Hematopoietic multipotent progenitor cell treated with erythropoietin and hydrocortisone succinate and interleukin-3 and kit ligand, for 4 days (in vitro differentiated cells): ENCODE results near the gene CCDC201.

Experiments used
- DNase-seq: peaks from one replicate; pipeline ENCODE4 v3.0.0-alpha.2; 2015

Gene CCDC201, protein sequence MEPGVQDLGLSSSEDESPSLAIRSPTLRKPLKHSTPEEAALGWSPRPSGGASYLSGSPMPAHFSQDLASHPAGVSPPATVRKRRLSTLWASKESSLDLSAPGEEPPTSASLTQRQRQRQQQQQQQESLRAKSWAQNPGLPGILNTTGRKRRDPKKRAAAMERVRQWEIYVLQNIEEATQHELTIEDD

DNA sequence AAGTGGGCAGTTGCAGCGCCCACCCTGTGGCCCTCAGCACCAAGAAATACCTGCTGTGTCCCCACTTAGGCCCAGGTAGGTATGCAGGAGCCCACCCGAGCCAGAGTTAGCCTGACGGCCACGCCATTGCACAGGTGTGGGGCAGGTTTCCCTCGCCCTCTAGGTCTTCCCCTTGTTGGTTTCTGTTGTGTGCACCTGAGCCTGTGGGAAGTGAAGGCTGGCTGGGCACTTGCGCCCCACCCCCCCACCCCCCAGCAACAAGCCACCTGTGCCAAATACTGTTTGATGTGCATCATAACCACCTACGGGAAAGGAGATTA lies at the start of gene CCDC201:
Gene CCDC201, minus strand, starts transcription at position 48 of the 320 bp plus-strand sequence. CDS start 75 bp downstream, outside the sequence.
- no peak for DNase-seq

DNA sequence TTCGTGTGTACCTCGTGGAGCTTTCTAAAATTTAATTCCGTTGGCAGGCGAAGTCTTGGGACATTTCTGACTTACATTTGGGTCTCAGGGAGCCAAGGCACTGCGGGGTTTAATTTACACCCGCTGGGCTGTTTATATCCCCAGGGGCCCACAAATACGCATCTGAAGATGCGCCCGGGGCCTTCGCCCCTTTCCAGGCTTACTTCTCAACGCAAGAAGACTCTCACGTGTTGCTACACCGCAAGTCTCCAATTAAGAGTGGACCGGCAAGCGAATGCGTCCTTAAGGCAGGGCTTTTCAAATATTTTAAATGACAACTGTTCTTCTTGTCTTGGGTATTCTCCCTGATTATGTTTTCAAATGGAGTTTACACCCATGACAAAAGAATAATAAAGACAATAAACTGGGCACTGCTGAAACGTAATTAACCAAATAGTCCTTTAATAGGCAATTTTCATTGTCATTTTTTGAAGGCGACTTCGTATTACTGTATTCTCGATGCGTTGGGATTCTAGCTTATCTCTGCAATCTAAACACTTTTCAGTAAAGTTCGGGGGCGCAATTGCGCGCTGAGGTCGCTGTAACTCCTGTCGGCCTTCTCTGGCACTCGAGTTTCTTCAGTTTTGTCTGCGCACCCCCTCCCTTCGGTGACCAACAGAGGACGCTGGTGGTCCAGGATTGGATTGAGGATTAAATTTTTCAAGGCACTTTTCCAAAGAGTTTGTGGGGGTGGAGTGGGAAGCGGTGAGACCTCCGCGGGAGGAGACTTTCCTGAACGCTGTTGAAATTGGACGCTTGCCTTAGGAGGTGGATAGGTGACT lies 49.0 kb upstream of the CCDC201 start:
- peak; percentile 46 for DNase-seq

DNA sequence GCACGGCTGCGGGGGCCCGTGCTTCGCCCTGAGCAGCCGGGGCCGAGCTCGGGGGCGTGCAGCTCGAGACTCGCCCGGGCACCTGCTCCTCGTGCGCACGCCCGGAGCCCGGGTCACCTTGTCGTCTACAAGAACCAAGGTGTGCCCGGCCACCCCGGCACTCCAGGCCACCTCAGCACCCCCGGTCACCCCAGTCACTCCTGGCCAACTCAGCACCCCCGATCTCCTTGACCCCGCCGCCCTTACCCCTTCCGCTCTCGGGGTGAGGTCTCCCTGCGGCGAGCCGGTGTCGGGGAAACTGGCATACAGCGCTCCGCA lies 48.5 kb upstream of the CCDC201 start:
- DNase-seq, result no peak

DNA sequence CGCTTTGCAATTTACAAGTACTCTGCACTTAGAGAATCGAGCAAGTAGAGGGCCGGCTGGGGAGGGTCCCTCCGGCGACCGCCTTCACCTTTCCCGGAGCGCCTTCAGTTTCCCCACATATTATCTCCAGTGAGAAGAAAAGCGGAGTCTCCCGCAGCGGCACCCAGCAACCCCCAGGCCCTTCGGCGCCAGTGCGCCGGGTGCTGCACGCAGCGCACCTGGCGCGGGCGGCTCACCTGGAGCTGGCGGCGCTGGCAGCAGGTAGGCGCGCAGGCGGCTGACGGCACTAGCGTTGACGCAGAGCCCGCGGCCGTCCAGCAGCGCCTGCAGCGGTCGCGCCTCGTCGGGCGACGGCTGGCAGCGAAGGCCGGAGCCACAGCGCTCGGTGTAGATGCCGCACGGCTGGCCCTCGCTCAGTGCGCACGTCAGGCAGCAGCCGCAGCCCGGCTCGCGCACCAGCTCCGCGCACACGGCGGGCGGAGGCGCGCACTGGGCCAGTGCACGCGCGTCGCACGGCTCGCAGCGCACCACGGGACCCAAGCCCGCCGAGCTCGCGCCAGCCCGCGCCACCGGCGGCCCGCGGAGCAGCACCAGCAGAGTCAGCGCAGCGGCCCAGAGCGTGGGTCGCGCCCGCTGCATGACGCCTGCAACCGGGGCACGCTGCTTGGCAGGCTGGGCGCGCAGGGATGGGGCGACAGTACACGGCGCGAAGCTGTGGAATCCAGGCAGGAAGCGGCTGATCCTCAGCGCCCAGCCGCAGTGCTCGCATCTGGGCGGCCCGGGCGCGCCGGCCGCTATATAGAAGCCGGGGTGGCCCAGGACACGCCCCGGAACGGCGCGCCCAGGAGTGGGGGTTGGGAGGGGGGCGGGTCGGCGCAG lies 47.9 kb upstream of the CCDC201 start, which contains the start of gene IGFBP3:
Gene IGFBP3, minus strand, starts transcription at position 771 of the 879 bp plus-strand sequence. Its CDS starts 132 bp downstream, at position 639.
- peak; percentile 45 for DNase-seq

DNA sequence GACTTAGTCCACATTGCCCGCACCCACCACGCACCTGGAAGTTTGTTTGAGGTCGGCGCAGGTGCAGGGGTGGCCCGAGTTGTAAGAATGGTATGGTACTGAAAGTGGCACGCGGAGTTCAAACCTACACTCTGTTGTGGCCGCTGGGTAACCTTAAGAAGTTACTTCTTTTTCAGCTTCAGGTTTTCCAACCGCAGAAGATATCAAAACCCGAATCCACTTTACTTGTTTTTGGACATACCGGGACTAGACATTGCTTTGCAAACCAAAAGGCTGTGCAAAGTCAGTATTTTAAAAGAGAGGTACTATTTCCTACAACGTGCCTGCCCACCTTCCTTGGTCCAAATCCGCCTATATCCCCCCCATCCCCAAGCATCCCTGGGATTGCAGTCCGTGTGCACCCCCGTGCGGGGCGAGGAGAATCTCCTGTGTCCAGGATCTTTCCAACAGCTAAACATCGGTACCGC lies 47.1 kb upstream of the CCDC201 start:
- DNase-seq, result no peak

DNA sequence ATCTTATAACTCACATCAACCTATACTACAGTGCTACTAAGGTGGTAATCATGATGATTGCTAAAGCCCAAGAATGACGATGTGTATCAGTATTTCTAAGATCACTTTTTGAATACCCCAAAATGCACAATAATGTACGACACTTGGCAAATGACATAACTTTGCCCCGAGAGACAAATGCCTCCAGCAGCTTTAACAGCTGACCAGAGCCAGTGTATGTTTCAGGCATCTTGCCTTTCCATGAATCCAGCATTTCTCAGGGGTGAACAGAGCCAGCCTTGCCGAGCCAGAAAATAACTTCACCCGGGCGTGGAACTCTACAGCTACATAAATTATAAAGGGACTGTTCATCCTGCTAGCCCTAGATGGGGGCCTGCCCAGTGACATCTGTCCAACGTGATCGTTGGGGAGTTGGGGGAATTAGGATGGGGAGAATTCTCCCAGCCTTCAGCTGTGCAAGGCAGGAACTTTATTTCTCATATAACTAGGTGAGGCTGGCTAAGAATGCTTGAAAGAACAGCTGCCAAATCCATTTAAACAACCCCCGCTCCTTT lies 46.4 kb upstream of the CCDC201 start:
- DNase-seq, result no peak

DNA sequence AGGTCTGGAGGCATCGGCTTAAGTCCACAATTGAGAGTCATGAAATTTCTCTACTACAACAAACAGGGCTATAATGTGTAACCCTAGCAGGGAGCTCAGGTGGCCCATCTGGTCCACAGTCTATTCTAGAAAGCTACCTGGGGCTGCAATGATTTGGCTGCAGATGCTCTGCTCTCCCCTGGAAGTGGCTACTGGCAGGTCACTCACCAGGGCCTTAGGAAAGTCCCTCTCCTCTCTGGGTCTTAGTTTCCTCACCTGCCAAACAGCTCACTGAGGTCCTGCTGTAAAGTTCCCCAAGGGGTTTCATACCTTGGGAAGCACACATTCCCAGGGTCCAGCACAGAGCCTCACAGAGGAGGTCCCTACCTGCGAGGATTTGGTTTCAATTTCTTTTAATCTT lies 45.7 kb upstream of the CCDC201 start:
- DNase-seq, result no peak

DNA sequence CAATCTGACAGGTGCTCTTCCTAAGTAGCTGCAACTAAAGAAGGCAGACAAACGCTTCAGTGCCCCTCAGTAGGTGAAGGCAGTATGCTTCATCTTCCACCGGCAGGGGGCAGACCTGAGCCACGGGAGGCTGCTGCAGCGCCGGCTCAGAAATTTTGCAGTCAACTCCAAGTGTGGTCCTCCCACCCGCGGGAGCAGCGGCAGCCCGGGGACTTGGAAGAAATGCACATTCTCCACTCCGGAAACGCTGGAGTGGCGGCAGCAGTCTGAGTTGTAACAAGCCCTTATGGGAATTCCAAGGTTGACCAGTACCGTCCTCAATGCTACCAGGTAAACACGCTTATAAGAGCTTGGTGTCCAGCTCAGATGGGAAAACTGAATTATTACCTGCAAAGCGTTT lies 44.8 kb upstream of the CCDC201 start:
- DNase-seq, result peak; percentile 80

DNA sequence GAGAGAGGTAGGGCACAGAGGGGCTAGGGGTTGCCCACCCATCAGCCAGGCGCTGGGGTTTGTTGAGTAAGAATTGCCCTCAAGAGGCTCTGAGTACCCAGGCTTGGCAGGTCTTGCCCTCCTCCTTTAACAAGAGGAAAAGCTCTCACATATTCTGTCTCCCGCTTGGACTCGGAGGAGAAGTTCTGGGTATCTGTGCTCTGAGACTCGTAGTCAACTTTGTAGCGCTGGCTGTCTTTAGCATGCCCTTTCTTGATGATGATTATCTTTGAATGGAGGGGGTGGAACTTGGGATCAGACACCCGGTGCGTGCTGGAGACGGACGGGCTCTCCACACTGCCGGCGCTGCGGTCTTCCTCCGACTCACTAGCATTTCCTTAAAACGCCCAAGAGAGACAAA lies 44.2 kb upstream of the CCDC201 start:
- DNase-seq, result no peak

DNA sequence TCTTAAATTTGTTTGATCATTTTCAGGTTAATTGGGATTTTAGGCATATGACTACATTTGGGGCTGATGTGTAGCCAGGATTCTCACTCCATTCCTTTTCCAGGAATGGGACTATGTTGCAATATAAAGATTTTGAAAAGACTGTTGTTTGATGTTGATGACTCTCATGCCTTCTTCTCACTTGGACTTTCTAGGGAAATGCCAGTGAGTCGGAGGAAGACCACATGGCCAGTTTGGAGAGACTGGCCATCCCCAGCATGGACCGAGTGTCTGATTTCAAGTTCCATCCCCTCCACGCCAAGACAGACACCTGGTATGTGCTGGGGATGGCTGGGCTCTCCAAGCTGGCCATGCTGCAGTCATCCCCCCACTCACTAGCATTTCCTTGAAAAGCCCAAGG lies 42.7 kb upstream of the CCDC201 start:
- no peak for DNase-seq

DNA sequence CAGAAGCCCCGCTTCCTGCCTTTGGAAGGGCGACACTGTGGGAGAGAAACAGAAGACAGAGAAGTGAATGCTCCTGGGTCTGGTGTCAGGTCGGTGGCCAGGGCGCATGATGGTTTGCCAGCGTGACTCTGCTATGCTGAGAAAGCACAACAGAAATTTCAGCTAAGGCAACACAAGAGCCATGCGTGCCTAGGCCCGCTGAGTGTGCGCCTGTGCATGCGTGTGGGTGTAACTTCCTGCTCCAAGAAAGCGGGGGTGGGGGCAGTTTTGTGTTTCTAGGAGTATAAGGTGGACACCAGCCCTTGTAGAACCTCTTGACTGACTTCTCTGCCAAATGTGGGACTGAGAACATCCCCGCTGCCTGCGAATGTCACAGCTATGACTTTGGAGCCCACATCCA lies 42.0 kb upstream of the CCDC201 start:
- no peak for DNase-seq

DNA sequence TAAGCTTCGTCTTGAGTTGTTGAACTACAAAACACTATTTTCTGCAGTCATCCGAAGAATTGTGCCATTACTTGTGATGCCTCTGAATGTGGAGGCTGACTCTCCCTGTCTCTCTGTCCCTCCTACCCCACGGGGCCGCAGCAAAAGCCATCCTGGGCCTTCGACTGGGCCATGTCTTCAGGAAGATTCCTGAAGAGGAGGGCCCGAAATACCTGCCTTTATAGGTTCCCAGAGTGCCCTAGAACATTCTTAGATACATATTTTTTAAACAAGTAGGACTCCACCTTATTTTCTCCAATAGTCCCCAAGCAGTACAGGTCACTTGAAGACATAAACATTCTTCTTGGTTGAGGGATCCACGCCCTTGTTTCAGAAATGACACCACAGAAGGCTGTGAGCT lies 40.1 kb upstream of the CCDC201 start:
- DNase-seq, result no peak

DNA sequence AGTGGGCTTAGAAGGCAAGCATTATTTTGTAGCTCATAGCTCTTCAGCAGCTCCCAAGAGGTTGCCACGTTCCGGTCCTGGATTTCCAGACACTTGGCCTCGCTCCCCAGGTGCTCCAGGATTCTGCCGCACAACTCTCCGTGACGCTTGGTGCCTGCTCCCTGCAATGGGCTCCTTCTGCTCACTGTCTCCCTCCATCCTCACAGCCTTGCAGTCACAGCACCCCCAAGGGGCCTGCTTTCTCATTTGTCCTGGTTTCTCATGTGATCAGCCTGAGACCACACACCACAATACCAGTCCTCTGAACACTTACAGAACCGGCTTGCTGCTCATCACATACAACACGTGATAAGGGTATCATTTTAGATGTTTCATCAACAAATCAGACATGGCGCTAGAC lies 38.4 kb upstream of the CCDC201 start:
- no peak for DNase-seq

DNA sequence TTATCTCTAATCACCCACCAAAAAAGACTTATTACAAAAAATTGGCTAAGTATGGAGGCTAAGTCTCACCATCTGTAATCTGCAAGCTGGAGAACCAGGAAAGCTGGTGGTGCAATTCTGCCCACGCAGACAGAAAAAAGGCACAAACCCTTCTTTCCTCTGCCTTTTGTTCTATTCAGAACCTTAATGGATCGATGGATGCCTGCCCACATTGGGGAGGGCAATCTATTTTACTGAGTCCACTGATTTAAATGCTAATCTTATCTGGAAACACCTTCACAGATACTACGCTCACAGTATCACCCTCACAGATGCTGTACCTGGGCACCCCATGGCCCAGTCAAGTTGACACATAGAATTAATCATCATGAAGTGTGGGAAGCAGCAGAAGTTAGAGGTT lies 38.0 kb upstream of the CCDC201 start:
- DNase-seq, result no peak

DNA sequence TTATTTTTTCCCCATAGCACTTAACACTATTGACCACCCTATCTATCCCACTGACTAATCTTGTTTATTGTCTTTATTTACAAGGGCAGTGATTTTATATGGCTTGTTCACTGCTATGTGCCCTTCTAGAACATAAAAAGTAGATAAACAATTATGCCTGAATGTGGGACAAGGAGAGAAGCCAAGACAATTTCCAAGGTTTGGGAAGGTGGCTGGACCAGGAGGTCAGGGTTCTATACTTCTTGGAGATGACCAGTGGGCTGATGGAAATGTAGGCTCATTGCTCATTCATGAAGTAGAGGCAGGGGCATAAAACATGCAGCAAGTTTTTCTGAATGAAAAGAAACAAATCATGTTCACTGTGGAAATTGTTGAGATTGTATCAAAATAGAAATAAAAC lies 36.7 kb upstream of the CCDC201 start:
- no peak for DNase-seq

DNA sequence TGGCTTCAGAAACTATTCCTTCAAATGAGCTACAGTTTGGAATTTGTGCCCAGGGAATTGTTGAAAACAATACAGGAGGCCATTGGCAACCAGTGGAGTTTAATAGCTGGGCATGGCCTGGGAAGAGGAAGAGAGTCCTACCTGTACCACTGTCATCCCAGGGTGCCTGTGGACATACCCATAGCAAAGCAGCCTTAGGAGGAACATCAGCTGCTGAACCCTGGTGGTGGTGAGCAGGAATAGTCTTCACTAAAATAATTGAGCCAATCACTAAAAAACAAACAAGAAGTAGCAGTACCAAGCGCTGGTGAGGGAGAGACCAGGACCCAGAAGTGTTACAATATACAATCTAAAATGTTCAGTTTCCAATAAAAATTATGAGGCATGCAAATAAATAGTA lies 29.9 kb upstream of the CCDC201 start:
- DNase-seq, result no peak

DNA sequence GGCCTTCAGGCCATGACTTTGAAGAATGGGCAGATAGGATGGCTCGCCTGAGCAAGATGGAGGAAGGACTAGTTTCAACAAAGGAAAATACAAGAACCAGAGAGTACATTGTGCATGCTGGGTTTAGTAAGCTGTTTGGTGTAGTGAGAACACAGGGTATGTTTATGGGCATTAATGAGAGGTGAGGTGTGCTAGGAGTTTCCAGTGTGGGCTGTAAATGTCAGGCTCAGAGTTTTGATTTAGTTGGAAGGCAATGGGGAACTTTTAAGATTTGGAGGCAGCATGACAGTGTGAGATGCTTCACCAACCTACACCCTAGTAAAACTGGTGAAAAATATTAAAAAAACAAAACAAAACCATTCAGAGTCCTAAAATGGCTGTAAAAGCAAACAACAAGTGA lies 28.7 kb upstream of the CCDC201 start:
- no peak for DNase-seq

DNA sequence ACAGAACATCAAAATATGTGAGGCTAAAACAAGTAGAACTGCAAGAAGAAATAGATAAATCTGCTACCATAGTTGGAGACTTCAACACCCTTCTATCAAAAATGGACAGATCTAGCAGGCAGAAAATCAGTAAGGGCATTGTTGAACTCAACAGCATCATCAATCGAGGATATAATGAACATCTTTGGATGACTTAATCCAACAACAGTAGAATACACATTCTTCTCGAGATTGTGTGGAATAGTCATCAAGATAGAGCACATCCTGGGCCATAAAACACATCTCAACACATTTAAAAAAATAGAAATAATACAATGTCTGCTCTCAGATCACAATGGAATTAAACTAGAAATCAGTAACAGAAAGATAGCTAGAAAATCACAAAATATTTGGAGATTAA lies 25.3 kb upstream of the CCDC201 start:
- DNase-seq, result no peak

DNA sequence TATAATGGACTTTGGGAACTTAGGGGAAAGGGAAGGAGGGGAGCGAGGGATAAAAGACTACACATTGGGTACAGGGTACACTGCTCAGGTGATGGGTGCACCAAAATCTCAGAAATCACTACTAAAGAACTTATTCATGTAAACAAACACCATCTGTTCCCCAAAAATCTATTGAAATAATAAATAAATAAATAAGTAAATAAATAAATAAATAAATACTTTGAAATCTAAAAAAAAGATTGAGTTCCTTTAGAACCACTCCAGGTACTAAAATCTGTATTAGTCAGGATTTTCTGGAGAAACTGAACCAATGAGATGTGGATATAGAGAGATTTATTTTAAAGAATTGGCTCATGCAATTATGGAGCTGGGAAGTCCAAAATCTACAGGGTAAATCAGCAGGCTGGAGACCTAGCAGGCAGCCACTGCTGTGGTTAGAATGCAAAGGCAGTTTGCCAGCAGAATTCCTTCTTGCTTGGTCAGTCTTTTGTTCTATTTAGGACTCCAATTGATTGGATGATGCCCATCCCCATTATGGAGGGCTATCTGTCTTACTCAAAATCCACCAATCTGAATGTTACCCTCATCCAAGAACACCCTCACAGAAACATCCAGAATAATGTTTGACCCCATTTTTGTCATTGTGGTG lies 24.3 kb upstream of the CCDC201 start:
- no peak for DNase-seq

DNA sequence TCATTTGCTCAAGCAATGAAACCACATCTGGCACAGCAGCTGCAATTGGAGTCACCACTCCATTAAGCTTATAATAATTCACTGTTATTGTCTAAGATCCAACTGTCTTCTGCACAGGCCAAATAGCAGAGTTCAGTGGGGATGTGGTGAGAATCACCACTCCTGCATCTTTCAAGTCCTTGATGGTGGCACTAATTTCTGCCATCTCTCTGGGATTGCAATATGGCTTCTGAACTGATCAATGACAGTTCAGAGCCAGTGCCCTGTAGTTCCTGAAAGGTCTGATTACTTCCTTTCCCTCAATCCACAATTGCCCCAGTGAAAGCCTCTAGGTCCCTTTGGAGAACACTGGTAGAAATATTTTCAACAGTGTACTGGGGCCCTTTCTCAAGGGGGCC lies 21.8 kb upstream of the CCDC201 start:
- no peak for DNase-seq

DNA sequence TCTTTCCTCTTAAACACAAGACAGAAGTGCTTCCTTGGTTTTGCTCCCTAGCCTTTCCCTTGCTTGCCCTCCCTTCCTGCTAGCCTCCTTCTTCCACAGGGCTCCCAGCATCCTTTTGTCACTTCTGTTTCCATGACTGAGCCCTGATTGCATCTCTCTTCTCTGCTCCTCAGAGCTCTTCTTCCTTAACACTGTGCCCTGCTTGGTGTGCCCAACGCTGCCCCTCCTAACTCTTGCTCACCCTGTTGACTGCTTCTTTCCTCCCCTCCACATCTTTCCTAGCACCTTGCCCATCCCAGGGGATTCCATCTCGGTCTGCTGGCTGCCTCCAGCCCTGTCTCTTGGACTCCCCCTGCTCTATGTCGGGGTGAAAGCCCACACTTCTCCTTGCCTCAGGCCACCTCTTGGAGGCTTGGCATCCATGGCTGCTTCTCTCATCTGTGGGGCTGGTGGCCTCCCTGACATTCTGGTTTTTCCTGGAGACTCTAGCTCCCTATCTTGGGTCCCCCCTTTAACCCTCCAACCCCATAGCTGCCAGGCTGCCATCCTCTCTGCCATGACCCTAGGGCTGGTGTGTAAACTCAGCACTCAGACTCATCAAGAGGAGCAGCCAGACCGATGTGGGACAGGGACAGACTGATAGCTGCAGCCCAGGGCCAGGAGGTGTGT lies 21.2 kb upstream of the CCDC201 start:
- DNase-seq, result no peak

DNA sequence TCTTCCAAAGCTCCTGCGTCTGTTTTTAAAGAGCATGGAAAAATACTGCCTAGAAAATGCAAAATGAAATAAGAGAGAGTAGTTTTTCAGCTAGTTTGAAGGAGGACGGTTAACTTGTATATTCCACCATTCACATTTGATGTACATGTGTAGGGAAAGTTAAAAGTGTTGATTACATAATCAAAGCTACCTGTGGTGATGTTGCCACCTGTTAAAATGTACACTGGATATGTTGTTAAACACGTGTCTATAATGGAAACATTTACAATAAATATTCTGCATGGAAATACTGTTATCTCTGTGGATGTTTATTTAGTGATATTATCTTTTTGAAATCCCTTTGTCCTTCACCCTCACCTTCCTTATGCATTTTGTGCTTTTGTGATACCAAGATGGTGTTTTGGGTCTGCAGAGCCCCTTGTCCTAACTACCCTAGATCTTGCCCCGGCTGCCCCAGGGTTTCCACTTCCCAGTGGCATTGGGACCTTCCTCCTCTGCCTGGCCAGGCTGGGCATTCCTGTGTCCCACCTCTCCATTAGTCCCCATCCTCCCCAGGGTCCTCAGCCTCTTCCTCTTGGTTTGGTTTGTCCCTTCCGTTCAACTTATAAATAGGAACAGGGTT lies 20.6 kb upstream of the CCDC201 start:
- DNase-seq, result no peak
